Measurements from ENCODE around the gene SLC15A5.

SLC15A5 gene

GRCh38 chr12:16297521-16297920 is 20.0 kb upstream of the SLC15A5 start:
- H3K27me3 ChIP-seq (replicated peaks; ENCODE audit: insufficient read depth, low read length), result no peaks in the 10 kb centered on the region
- no peak overlapping the region for H2AFZ ChIP-seq (ENCODE audit: low read length)
- no peaks in the 10 kb centered on the region for H4K20me1 ChIP-seq (ENCODE audit: insufficient read depth, low read length)
- H3K9me2 ChIP-seq (replicated peaks; ENCODE audit: insufficient read depth, low read length), result no peaks in the 10 kb centered on the region
- TF ChIP-seq EZH2phosphoT487 (IDR thresholded peaks at IDR 0.05; ENCODE audit: low read length) (no peak), EZH2 (optimal IDR thresholded peaks at IDR 0.05; ENCODE audit: low read depth, low read length) (no peak), CTCF (IDR thresholded peaks at IDR 0.05; ENCODE audit: low read length) (no peak)
- no peak for DNase-seq
- no peaks in the 10 kb centered on the region for H3K79me2 ChIP-seq (ENCODE audit: low read length)
- H3K36me3 ChIP-seq (replicated peaks; ENCODE audit: insufficient read depth, low read length), result no peaks in the 10 kb centered on the region
- no peaks in the 10 kb centered on the region for H3K4me1 ChIP-seq (ENCODE audit: low read length)
- no peaks in the 10 kb centered on the region for H3F3A ChIP-seq (ENCODE audit: insufficient read depth, low read length)
- no peak overlapping the region for H3K27ac ChIP-seq (ENCODE audit: low read length)
- no peak overlapping the region for H3K9ac ChIP-seq (ENCODE audit: low read length)
- no peaks in the 10 kb centered on the region for H3K9me3 ChIP-seq (replicated peaks; ENCODE audit: insufficient read depth, low read length)
- H3K4me2 ChIP-seq (ENCODE audit: low read depth, low read length), result no peak overlapping the region
- no peak overlapping the region for H3K4me3 ChIP-seq (ENCODE audit: low read length)

DNA sequence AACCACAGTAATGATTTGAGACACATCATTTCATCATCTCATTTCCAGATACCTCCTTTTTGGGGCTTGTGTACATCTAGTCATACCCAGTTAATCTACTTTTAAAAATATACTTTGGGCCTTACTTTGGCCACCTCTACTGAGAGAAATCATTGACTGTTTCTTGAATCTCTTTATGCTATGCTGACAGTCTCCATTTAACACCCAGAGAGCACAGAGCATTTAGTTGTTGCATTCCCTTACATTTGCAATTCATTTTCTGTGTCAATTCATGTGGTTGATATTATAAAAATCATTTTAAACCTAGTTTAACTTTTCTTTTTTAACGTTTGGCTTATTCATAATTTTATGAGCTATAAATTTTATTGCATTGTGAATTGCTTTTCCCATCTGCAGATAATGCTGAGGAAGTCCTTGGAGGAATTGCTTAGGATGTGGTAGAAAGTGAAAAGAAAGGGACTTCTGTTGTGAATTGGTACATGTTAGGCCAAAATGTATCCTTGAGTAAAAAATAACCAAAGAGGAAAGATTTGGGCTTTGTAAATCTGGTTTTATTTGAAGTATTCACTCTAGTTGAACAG is 17.0 kb upstream of the SLC15A5 start:
- no peak overlapping the region for H3K27ac ChIP-seq (ENCODE audit: low read length)
- H3K79me2 ChIP-seq (ENCODE audit: low read length), result no peaks in the 10 kb centered on the region
- no peaks in the 10 kb centered on the region for H3K4me1 ChIP-seq (ENCODE audit: low read length)
- no peaks in the 10 kb centered on the region for H3K9me3 ChIP-seq (replicated peaks; ENCODE audit: insufficient read depth, low read length)
- H2AFZ ChIP-seq (ENCODE audit: low read length), result no peak overlapping the region
- no peaks in the 10 kb centered on the region for H3K27me3 ChIP-seq (replicated peaks; ENCODE audit: insufficient read depth, low read length)
- DNase-seq, result no peak
- no peaks in the 10 kb centered on the region for H4K20me1 ChIP-seq (ENCODE audit: insufficient read depth, low read length)
- H3K4me2 ChIP-seq (ENCODE audit: low read depth, low read length), result no peak overlapping the region
- no peak overlapping the region for H3K9ac ChIP-seq (ENCODE audit: low read length)
- no peak overlapping the region for H3K4me3 ChIP-seq (ENCODE audit: low read length)
- no peaks in the 10 kb centered on the region for H3K9me2 ChIP-seq (replicated peaks; ENCODE audit: insufficient read depth, low read length)
- TF ChIP-seq EZH2 (optimal IDR thresholded peaks at IDR 0.05; ENCODE audit: low read depth, low read length), result no peak
- no peak for TF ChIP-seq CTCF (IDR thresholded peaks at IDR 0.05; ENCODE audit: low read length)
- TF ChIP-seq EZH2phosphoT487 (IDR thresholded peaks at IDR 0.05; ENCODE audit: low read length), result no peak
- H3K36me3 ChIP-seq (replicated peaks; ENCODE audit: insufficient read depth, low read length), result no peaks in the 10 kb centered on the region
- no peaks in the 10 kb centered on the region for H3F3A ChIP-seq (ENCODE audit: insufficient read depth, low read length)

GRCh38 chr12:16291032-16291431 is 13.5 kb upstream of the SLC15A5 start:
- H3K4me3 ChIP-seq (ENCODE audit: low read length), result no peak overlapping the region
- H3F3A ChIP-seq (ENCODE audit: insufficient read depth, low read length), result no peaks in the 10 kb centered on the region
- H4K20me1 ChIP-seq (ENCODE audit: insufficient read depth, low read length), result no peaks in the 10 kb centered on the region
- no peak overlapping the region for H3K4me2 ChIP-seq (ENCODE audit: low read depth, low read length)
- DNase-seq, result no peak
- no peaks in the 10 kb centered on the region for H3K79me2 ChIP-seq (ENCODE audit: low read length)
- H3K9me3 ChIP-seq (replicated peaks; ENCODE audit: insufficient read depth, low read length), result no peaks in the 10 kb centered on the region
- H3K27ac ChIP-seq (ENCODE audit: low read length), result no peak overlapping the region
- no peaks in the 10 kb centered on the region for H3K36me3 ChIP-seq (replicated peaks; ENCODE audit: insufficient read depth, low read length)
- no peaks in the 10 kb centered on the region for H3K9me2 ChIP-seq (replicated peaks; ENCODE audit: insufficient read depth, low read length)
- TF ChIP-seq CTCF (IDR thresholded peaks at IDR 0.05; ENCODE audit: low read length), result no peak
- no peak for TF ChIP-seq EZH2phosphoT487 (IDR thresholded peaks at IDR 0.05; ENCODE audit: low read length)
- no peak for TF ChIP-seq EZH2 (optimal IDR thresholded peaks at IDR 0.05; ENCODE audit: low read depth, low read length)
- no peak overlapping the region for H3K9ac ChIP-seq (ENCODE audit: low read length)
- no peak overlapping the region for H2AFZ ChIP-seq (ENCODE audit: low read length)
- H3K27me3 ChIP-seq (replicated peaks; ENCODE audit: insufficient read depth, low read length), result no peaks in the 10 kb centered on the region
- no peaks in the 10 kb centered on the region for H3K4me1 ChIP-seq (ENCODE audit: low read length)

All from MM.1S (cell line).